ENCODE measurements around the gene HAUS6.
"Not testable (repeated sequence)": the region's sequence is repeated elsewhere in the genome, so short reads cannot be mapped to it uniquely, and the experiment has no call there.

The HAUS6 gene

GRCh38 chr9:19114680-19115270 is 12.1 kb upstream of the HAUS6 start:
- no peaks in the 10 kb centered on the region for H3K79me2 ChIP-seq (ENCODE audit: insufficient read depth, low read depth)
- no peak overlapping the region for H3K4me2 ChIP-seq
- H3K36me3 ChIP-seq (ENCODE audit: insufficient read depth): no peaks in the 10 kb centered on the region
- TF ChIP-seq, protein P1, sequence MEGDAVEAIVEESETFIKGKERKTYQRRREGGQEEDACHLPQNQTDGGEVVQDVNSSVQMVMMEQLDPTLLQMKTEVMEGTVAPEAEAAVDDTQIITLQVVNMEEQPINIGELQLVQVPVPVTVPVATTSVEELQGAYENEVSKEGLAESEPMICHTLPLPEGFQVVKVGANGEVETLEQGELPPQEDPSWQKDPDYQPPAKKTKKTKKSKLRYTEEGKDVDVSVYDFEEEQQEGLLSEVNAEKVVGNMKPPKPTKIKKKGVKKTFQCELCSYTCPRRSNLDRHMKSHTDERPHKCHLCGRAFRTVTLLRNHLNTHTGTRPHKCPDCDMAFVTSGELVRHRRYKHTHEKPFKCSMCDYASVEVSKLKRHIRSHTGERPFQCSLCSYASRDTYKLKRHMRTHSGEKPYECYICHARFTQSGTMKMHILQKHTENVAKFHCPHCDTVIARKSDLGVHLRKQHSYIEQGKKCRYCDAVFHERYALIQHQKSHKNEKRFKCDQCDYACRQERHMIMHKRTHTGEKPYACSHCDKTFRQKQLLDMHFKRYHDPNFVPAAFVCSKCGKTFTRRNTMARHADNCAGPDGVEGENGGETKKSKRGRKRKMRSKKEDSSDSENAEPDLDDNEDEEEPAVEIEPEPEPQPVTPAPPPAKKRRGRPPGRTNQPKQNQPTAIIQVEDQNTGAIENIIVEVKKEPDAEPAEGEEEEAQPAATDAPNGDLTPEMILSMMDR (conservative IDR thresholded peaks at IDR 0.05; ENCODE audit: low read depth, low read length): no peak
- no peak overlapping the region for H3K4me3 ChIP-seq (IDR thresholded peaks at IDR 0.05; ENCODE audit: insufficient read depth, low read depth, low read length)
- no peaks in the 10 kb centered on the region for H3K4me1 ChIP-seq (ENCODE audit: low read depth, poor library complexity, severe bottlenecking)
- no peak overlapping the region for H3K9ac ChIP-seq
- H3K27me3 ChIP-seq (ENCODE audit: insufficient read depth, low read depth): no peaks in the 10 kb centered on the region
- H2AFZ ChIP-seq (ENCODE audit: low read depth): no peak overlapping the region
- no peaks in the 10 kb centered on the region for H4K20me1 ChIP-seq (ENCODE audit: insufficient read depth)
- no peak overlapping the region for H3K27ac ChIP-seq

- H2AFZ ChIP-seq (ENCODE audit: low read depth): no peak overlapping the region
- TF ChIP-seq, protein P1 (conservative IDR thresholded peaks at IDR 0.05; ENCODE audit: low read depth, low read length): no peak
- no peak overlapping the region for H3K4me2 ChIP-seq
- no peak overlapping the region for H3K4me3 ChIP-seq (IDR thresholded peaks at IDR 0.05; ENCODE audit: insufficient read depth, low read depth, low read length)
- H3K27ac ChIP-seq: no peak overlapping the region
- H4K20me1 ChIP-seq (ENCODE audit: insufficient read depth): no peaks in the 10 kb centered on the region
- no peak overlapping the region for H3K9ac ChIP-seq
- no peaks in the 10 kb centered on the region for H3K4me1 ChIP-seq (ENCODE audit: low read depth, poor library complexity, severe bottlenecking)
- no peaks in the 10 kb centered on the region for H3K79me2 ChIP-seq (ENCODE audit: insufficient read depth, low read depth)
- H3K27me3 ChIP-seq (ENCODE audit: insufficient read depth, low read depth): no peaks in the 10 kb centered on the region
- no peaks in the 10 kb centered on the region for H3K36me3 ChIP-seq (ENCODE audit: insufficient read depth)
Observed at GRCh38 chr9:19113964-19114679, 11.4 kb upstream of the HAUS6 start.

- not testable (repeated sequence) for H3K27me3 ChIP-seq (ENCODE audit: insufficient read depth, low read depth); H4K20me1 ChIP-seq (ENCODE audit: insufficient read depth); H3K79me2 ChIP-seq (ENCODE audit: insufficient read depth, low read depth); H3K4me3 ChIP-seq (IDR thresholded peaks at IDR 0.05; ENCODE audit: insufficient read depth, low read depth, low read length); H3K4me1 ChIP-seq (ENCODE audit: low read depth, poor library complexity, severe bottlenecking); H3K9ac ChIP-seq; H3K36me3 ChIP-seq (ENCODE audit: insufficient read depth); H3K4me2 ChIP-seq; H3K27ac ChIP-seq; H2AFZ ChIP-seq (ENCODE audit: low read depth)
Observed at GRCh38 chr9:19113064-19113611, 10.4 kb upstream of the HAUS6 start.

DNA sequence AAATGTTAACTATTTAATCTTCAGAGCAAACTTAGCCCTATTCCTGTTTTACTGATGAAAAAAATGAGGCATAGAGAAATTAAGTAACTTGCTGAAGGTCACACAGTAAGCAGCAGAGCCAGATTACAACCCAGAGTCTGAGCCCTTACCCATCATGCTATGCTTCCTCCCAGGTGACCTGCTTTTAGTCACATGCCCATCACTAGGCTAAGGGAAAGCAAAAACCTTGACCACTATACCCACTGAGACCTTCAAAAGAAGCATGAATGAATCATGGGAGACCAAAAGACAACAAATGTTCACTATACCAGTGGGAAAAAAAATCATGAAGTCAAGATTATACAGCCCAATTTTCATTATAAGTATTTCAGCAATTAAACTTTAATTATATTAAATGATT is 5.3 kb upstream of the HAUS6 start:
- no peaks in the 10 kb centered on the region for H3K79me2 ChIP-seq (ENCODE audit: insufficient read depth, low read depth)
- H3K27me3 ChIP-seq (ENCODE audit: insufficient read depth, low read depth): no peaks in the 10 kb centered on the region
- no peak overlapping the region for H3K27ac ChIP-seq
- H2AFZ ChIP-seq (ENCODE audit: low read depth): no peak overlapping the region
- no peak overlapping the region for H3K4me2 ChIP-seq
- TF ChIP-seq, protein P1 (conservative IDR thresholded peaks at IDR 0.05; ENCODE audit: low read depth, low read length): no peak
- H4K20me1 ChIP-seq (ENCODE audit: insufficient read depth): no peaks in the 10 kb centered on the region
- H3K4me1 ChIP-seq (ENCODE audit: low read depth, poor library complexity, severe bottlenecking): no peaks in the 10 kb centered on the region
- no peaks in the 10 kb centered on the region for H3K36me3 ChIP-seq (ENCODE audit: insufficient read depth)
- H3K9ac ChIP-seq: no peak overlapping the region
- H3K4me3 ChIP-seq (IDR thresholded peaks at IDR 0.05; ENCODE audit: insufficient read depth, low read depth, low read length): no peak overlapping the region
